HepG2 (cell line): ENCODE results near the gene LLGL2. TPM values are rescaled to one million over a fixed set of nuclear protein-coding genes. Genes with fewer than 3 reads are reported as not detected.

Experiments
- ATF2 ChIP-seq: sonication (generic); formaldehyde crosslinking; IDR thresholded peaks from 2 replicates; pipeline ENCODE4 v1.4.0; 2020; ENCODE audit warnings: missing genetic modification reagents
- ATM ChIP-seq: fragments of 450-650 bp; IDR thresholded peaks from 2 replicates; pipeline ENCODE4 v1.7.1; 2017; ENCODE audit warnings: mild to moderate bottlenecking, borderline replicate concordance
- EP300 ChIP-seq, 3 experiments: sonication (generic) in 1 of 3; formaldehyde crosslinking in 1 of 3; IDR thresholded peaks; 2 replicates each; pipeline versions ENCODE4 v1.5.1 to v1.6.1; 2011 to 2020; ENCODE audit warnings: low read depth in 2 of 3, low read length in 2 of 3, borderline replicate concordance in 1 of 3, improper control_type of control experiment in 1 of 3, mild to moderate bottlenecking in 1 of 3, missing genetic modification reagents in 1 of 3, moderate library complexity in 1 of 3
- FOXJ3 ChIP-seq: sonication (generic); formaldehyde crosslinking; IDR thresholded peaks from 2 replicates; pipeline ENCODE4 v1.4.0; 2020; ENCODE audit warnings: missing genetic modification reagents, mild to moderate bottlenecking, borderline replicate concordance
- HCFC1 ChIP-seq: fragments of 150-350 bp; IDR thresholded peaks from 2 replicates; pipeline ENCODE4 v1.6.1; 2014; ENCODE audit warnings: low read depth, low read length
- KDM6A ChIP-seq: IDR thresholded peaks from 2 replicates; pipeline ENCODE4 v1.6.1; 2016; ENCODE audit warnings: low read depth
- MEIS2 ChIP-seq: sonication (generic); formaldehyde crosslinking; IDR thresholded peaks from 2 replicates; pipeline ENCODE4 v1.9.0; 2021; ENCODE audit warnings: mild to moderate bottlenecking, missing genetic modification reagents
- STAG1 ChIP-seq: sonication (generic); formaldehyde crosslinking; IDR thresholded peaks from 2 replicates; pipeline ENCODE4 v1.4.0; 2020; ENCODE audit warnings: missing genetic modification reagents
- ZBTB1 ChIP-seq: sonication (generic); formaldehyde crosslinking; IDR thresholded peaks from 2 replicates; pipeline ENCODE4 v1.4.0; 2020; ENCODE audit warnings: missing genetic modification reagents, borderline replicate concordance
- ZBTB33 ChIP-seq: sonication (generic); formaldehyde crosslinking; IDR thresholded peaks from 2 replicates; pipeline ENCODE4 v1.4.0; 2020; ENCODE audit warnings: missing genetic modification reagents
- ZBTB37 ChIP-seq: sonication (generic); formaldehyde crosslinking; IDR thresholded peaks from 2 replicates; pipeline ENCODE4 v1.4.0; 2020; ENCODE audit warnings: mild to moderate bottlenecking, missing genetic modification reagents
- ZMAT3 ChIP-seq: sonication (generic); formaldehyde crosslinking; conservative IDR thresholded peaks from 2 replicates; pipeline ENCODE4 v1.7.0; 2021; ENCODE audit warnings: missing genetic modification reagents
- ZNF138 ChIP-seq: sonication (generic); formaldehyde crosslinking; IDR thresholded peaks from 2 replicates; pipeline ENCODE4 v1.5.0; 2020; ENCODE audit warnings: mild to moderate bottlenecking, low read depth, missing genetic modification reagents
- ZNF335 ChIP-seq: sonication (generic); formaldehyde crosslinking; IDR thresholded peaks from 2 replicates; pipeline ENCODE4 v1.4.0; 2020; ENCODE audit warnings: missing genetic modification reagents
- ZNF431 ChIP-seq: sonication (generic); formaldehyde crosslinking; IDR thresholded peaks from 2 replicates; pipeline ENCODE4 v1.9.0; 2022; ENCODE audit warnings: missing genetic modification reagents, low read depth, mild to moderate bottlenecking, borderline replicate concordance
- ZNF432 ChIP-seq: sonication (generic); formaldehyde crosslinking; IDR thresholded peaks from 2 replicates; pipeline ENCODE4 v1.5.0; 2020; ENCODE audit warnings: missing genetic modification reagents, mild to moderate bottlenecking, borderline replicate concordance
- ZNF510 ChIP-seq: sonication (generic); formaldehyde crosslinking; IDR thresholded peaks from 2 replicates; pipeline ENCODE4 v1.4.0; 2020; ENCODE audit warnings: low read depth, mild to moderate bottlenecking, missing genetic modification reagents
- ZNF687 ChIP-seq: sonication (generic); formaldehyde crosslinking; IDR thresholded peaks from 2 replicates; pipeline ENCODE4 v1.5.1; 2020; ENCODE audit warnings: mild to moderate bottlenecking, missing genetic modification reagents, moderate library complexity
- ZNF772 ChIP-seq: sonication (generic); formaldehyde crosslinking; IDR thresholded peaks from 2 replicates; pipeline ENCODE4 v1.5.0; 2020; ENCODE audit warnings: mild to moderate bottlenecking, missing genetic modification reagents
- ZNF850 ChIP-seq: sonication (generic); formaldehyde crosslinking; conservative IDR thresholded peaks from 2 replicates; pipeline ENCODE4 v1.9.0; 2021; ENCODE audit warnings: mild to moderate bottlenecking, missing genetic modification reagents
- polyA plus RNA-seq, 8 experiments: library from polyadenylated mRNA; depleted of rRNA in 3 of 8; stranded (reverse) in 7 of 8; unstranded in 1 of 8; fragments of >200 nt; fragmentation: Illumina TruSeq in 4 of 8; extraction: Trizol in 4 of 8; gene quantifications; 2 replicates each; pipeline versions ENCODE4 v1.2.1 to v1.2.3, GENCODE V29; 2011 to 2016; ENCODE audit warnings: low read depth in 4 of 8, missing spikeins in 1 of 8, mixed read lengths in 1 of 8; ENCODE audit not compliant: insufficient read depth in 1 of 8
- total RNA-seq, 5 experiments: library from RNA; depleted of rRNA; stranded (reverse); fragments of >200 nt; fragmentation: Illumina TruSeq; extraction: Trizol; gene quantifications; 2 replicates each; pipeline ENCODE4 v1.2.3, GENCODE V29; 2016; ENCODE audit warnings: low read depth in 1 of 5

LLGL2 gene
- total and polyA plus RNA-seq, 2 of the 13 experiments (the other 11 are each of a cell fraction or from before 2014, with no cell fraction given), result 83.0 to 86.7 TPM

GRCh38 chr17:75504347-75505151 lies 20.9 kb upstream of the LLGL2 start (continued):
- TF ChIP-seq ZNF687 (CRISPR knock-in tag), result peak; percentile 72
- TF ChIP-seq FOXJ3, result no peak
- peak; percentile 80 for TF ChIP-seq STAG1
- no peak for TF ChIP-seq ZNF432
- no peak for TF ChIP-seq KDM6A (CRISPR knock-in tag)
- TF ChIP-seq HCFC1, result no peak
- TF ChIP-seq EP300 (IDR thresholded peaks at IDR 0.05; ENCODE audit: low read depth in 2 of 2, low read length in 2 of 2), result no peak
- TF ChIP-seq EP300 (CRISPR knock-in tag; IDR thresholded peaks at IDR 0.05; ENCODE audit: borderline replicate concordance), result no peak
- no peak for TF ChIP-seq ZNF138 (CRISPR knock-in tag)
- TF ChIP-seq ZBTB33, result peak; percentile 95
- TF ChIP-seq ZMAT3 (CRISPR knock-in tag), result no peak
- no peak for TF ChIP-seq ZBTB1 (CRISPR knock-in tag)
- TF ChIP-seq ATM, result no peak
- TF ChIP-seq ZBTB37 (CRISPR knock-in tag), result no peak
- TF ChIP-seq MEIS2 (CRISPR knock-in tag), result 0 out of 2 replicates have a peak, but pooled peaks have one; percentile 31
- TF ChIP-seq ZNF850 (CRISPR knock-in tag), result no peak
- TF ChIP-seq ZNF335 (CRISPR knock-in tag), result no peak
- no peak for TF ChIP-seq ZNF431 (CRISPR knock-in tag)
- TF ChIP-seq ATF2 (CRISPR knock-in tag), result no peak
- TF ChIP-seq ZNF510 (CRISPR knock-in tag), result no peak
- no peak for TF ChIP-seq ZNF772
